Upper lobe of left lung (tissue), 6 donors: Measurements from ENCODE around the gene PPP1R11. TPM values are rescaled to one million over a fixed set of nuclear protein-coding genes. Genes with fewer than 3 reads are reported as not detected.
A peak's percentile ranks its signal among the peaks of the same experiment; 100 is the strongest.

Experiments used
- ATAC-seq, 2 donors: fragments of 200-7000 bp; cut with Tn5 transposase; one replicate each; pipeline ENCODE4 v1.9.1; 2022; ENCODE audit warnings: mild to moderate bottlenecking in 2 of 2, moderate library complexity in 2 of 2; ENCODE audit not compliant: low FRiP score in 2 of 2
- DNase-seq, 2 donors: peaks; one replicate each; pipeline ENCODE4 v3.0.0-alpha.2; 2019 to 2020
- H3K27ac ChIP-seq, 4 donors: fragments of 200-600 bp; sonication (generic); one replicate each; pipeline ENCODE4 v1.5.1; 2016 to 2019
- H3K27me3 ChIP-seq, 4 donors: fragments of 200-600 bp; sonication (generic); one replicate each; pipeline ENCODE4 v1.5.1; 2017 to 2019
- H3K36me3 ChIP-seq, 4 donors: fragments of 200-600 bp; sonication (generic); one replicate each; pipeline ENCODE4 v1.5.1; 2016 to 2019
- H3K4me1 ChIP-seq, 4 donors: fragments of 200-600 bp; sonication (generic); one replicate each; pipeline ENCODE4 v1.5.1; 2018 to 2019
- H3K4me3 ChIP-seq, 4 donors: fragments of 200-600 bp; sonication (generic); one replicate each; pipeline ENCODE4 v1.5.1; 2017 to 2019; ENCODE audit warnings: mild to moderate bottlenecking in 2 of 4, moderate library complexity in 1 of 4
- H3K9me3 ChIP-seq, 4 donors: fragments of 200-600 bp; sonication (generic); one replicate each; pipeline ENCODE4 v1.5.1; 2018 to 2019
- EP300 ChIP-seq, 4 donors: sonication (generic); formaldehyde crosslinking; IDR thresholded peaks; one replicate each; pipeline ENCODE4 v1.5.1; 2017; ENCODE audit warnings: antibody characterized with exemption in 4 of 4, control low read depth in 2 of 4
- POLR2A ChIP-seq, 4 donors: fragments of 450-650 bp; IDR thresholded peaks; one replicate each; pipeline ENCODE4 v1.5.1; 2016 to 2017; ENCODE audit warnings: antibody characterized with exemption in 4 of 4, mild to moderate bottlenecking in 2 of 4
- POLR2AphosphoS5 ChIP-seq, 2 donors: sonication (generic); formaldehyde crosslinking; IDR thresholded peaks; one replicate each; pipeline ENCODE4 v1.5.1; 2017; ENCODE audit warnings: antibody characterized with exemption in 2 of 2
- WGBS, 2 donors: methylation state at CpG; one replicate each; pipeline ENCODE4 v1.1.5; 2017 to 2018; 5-methylcytosine and 5-hydroxymethylcytosine counted together
- total RNA-seq, 6 donors: library from RNA; depleted of rRNA in 4 of 6; stranded (reverse); fragments of >200 nt in 4 of 6; gene quantifications; one replicate each; pipeline versions ENCODE4 v1.1.0 to v1.2.1, GENCODE V29; 2016 to 2021
- TF ChIP-seq, protein P1 (sequence below), 6 experiments: fragments of 450-650 bp in 4 of 6; fragments of 200-600 bp in 2 of 6; sonication (generic) in 2 of 6; IDR thresholded peaks; one replicate each; pipeline ENCODE4 v1.5.1; 2016 to 2019; ENCODE audit warnings: antibody characterized with exemption in 6 of 6
- donor health status: DM: no; HTN: no; CAD: no; lungs with moderate emphysema.
- donor health status: DM: no; HTN: yes; CAD: no; lungs with severe emphysema.

Gene PPP1R11
- total RNA-seq, 6 donors from 2014 or later, result 31.4 to 66.1 (median 42.7) TPM

DNA sequence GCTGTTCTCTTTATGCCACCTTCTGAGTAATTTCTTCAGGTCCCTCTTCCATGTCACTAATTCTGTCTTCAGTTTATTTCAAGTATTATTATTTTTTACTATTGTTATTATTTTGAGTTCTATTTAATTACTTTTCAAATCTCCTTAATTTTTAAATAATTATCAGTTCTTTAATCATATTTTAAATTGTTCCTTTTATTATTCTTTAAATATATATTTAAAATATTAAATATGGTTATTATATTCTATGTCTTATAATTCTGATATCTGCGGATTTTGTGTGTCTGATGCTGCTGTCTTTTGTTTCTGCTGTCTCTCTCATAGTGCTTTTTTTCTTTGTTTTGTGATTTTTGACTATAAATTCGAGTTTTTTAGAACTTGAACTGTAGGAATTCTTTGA is 3.7 kb upstream of the PPP1R11 start:
- Histone ChIP-seq H3K4me3 (no peak overlapping the region), H3K36me3 (peaks cover 0 to 8% (median 0%) of the 10 kb centered on the region in 4 donors), H3K4me1 (peaks cover 24 to 37% (median 34%) of the 10 kb centered on the region in 4 donors), H3K27ac (no peak overlapping the region), H3K9me3 (no peaks in the 10 kb centered on the region), H3K27me3 (no peaks in the 10 kb centered on the region)
- DNase-seq (no peak), ATAC-seq (no peak)
- TF ChIP-seq POLR2AphosphoS5 (IDR thresholded peaks at IDR 0.05) (no peak), EP300 (IDR thresholded peaks at IDR 0.05) (no peak), POLR2A (IDR thresholded peaks at IDR 0.05) (no peak)
- TF ChIP-seq, protein P1, sequence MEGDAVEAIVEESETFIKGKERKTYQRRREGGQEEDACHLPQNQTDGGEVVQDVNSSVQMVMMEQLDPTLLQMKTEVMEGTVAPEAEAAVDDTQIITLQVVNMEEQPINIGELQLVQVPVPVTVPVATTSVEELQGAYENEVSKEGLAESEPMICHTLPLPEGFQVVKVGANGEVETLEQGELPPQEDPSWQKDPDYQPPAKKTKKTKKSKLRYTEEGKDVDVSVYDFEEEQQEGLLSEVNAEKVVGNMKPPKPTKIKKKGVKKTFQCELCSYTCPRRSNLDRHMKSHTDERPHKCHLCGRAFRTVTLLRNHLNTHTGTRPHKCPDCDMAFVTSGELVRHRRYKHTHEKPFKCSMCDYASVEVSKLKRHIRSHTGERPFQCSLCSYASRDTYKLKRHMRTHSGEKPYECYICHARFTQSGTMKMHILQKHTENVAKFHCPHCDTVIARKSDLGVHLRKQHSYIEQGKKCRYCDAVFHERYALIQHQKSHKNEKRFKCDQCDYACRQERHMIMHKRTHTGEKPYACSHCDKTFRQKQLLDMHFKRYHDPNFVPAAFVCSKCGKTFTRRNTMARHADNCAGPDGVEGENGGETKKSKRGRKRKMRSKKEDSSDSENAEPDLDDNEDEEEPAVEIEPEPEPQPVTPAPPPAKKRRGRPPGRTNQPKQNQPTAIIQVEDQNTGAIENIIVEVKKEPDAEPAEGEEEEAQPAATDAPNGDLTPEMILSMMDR (IDR thresholded peaks at IDR 0.05), result no peak
- 74 to 89% methylated on average over 2 of the region's 2 CpGs for WGBS, 2 donors

DNA sequence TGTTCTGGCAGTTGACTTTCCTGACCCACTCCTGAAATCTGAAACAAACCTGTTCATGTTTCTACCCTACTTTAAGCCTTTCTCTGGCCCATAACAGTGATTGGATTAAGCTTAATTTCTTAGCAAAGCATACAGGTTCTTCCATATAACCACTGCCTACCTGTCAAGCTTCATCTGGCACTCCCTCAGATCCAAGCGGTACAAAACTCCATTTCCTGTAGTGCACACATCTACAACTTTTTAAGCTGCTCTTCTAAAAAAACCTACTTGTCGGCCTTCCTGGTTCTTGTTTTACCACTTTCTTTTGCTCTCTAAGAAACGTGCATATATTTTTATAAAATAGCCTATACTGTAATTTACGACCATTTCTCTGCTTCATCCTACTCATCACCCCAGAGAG is 916 bp upstream of the PPP1R11 start:
- Histone ChIP-seq H3K4me1 (peaks cover 18 to 31% (median 27%) of the 10 kb centered on the region in 4 donors), H3K27me3 (peaks cover 0 to 2% (median 0%) of the 10 kb centered on the region in 4 donors), H3K9me3 (no peaks in the 10 kb centered on the region), H3K4me3 (peak overlapping the region in 3 of 4 donors; percentile 65 to 83 (median 70)), H3K27ac (peak overlapping the region; percentile 87 to 95 (median 92)), H3K36me3 (peaks cover 0 to 29% (median 21%) of the 10 kb centered on the region in 4 donors)
- 18 to 20% methylated on average over 4 of the region's 4 CpGs for WGBS, 2 donors
- DNase-seq (no peak), ATAC-seq (no peak)
- TF ChIP-seq POLR2A (IDR thresholded peaks at IDR 0.05), result no peak
- TF ChIP-seq EP300 (IDR thresholded peaks at IDR 0.05), result no peak
- no peak for TF ChIP-seq POLR2AphosphoS5 (IDR thresholded peaks at IDR 0.05)
- TF ChIP-seq, protein P1 (IDR thresholded peaks at IDR 0.05), result no peak

DNA sequence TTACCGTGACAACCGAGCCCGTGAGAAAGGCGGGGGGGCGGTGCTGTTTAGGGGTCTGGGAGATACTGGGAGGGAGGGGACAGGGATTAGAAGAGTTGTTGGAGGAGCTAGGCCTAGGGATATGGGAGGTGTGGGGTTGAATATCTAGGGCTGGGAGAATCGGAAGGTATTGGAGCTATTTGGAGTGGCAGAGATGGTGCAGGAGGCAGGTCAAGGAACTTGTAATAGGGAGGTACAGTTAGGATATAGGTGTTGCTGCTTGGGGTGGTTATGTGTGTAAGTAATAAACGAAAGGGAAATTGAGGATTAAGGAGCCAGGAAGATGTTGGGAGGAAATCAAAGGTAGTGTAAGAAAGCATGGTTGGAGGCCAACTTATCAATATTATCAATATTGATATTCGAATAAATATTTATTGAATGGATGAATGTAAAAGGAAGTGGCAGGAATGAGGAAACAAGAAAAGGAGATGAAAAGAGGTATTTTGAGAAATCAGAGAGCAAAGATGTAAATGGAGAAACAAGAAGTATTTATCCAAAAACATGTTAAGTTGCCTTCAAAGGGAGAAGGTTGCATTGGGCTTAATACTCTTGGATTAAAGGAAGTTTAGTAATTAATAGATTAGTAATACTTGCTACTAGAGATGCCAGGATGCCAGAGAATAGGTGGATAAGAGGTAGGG is 602 bp downstream of the PPP1R11 start:
- TF ChIP-seq EP300 (IDR thresholded peaks at IDR 0.05) (no peak), POLR2AphosphoS5 (IDR thresholded peaks at IDR 0.05) (no peak), POLR2A (IDR thresholded peaks at IDR 0.05) (no peak)
- TF ChIP-seq, protein P1 (IDR thresholded peaks at IDR 0.05), result no peak
- WGBS, 2 donors, result 12 to 13% methylated on average over 8 of the region's 8 CpGs
- DNase-seq, result no peak
- Histone ChIP-seq H3K36me3 (peaks cover 0 to 29% (median 21%) of the 10 kb centered on the region in 4 donors), H3K4me1 (peaks cover 15 to 26% (median 22%) of the 10 kb centered on the region in 4 donors), H3K27me3 (peaks cover 0 to 3% (median 0%) of the 10 kb centered on the region in 4 donors), H3K9me3 (no peaks in the 10 kb centered on the region), H3K27ac (peak overlapping the region; percentile 87 to 95 (median 92)), H3K4me3 (peak overlapping the region; percentile 65 to 83 (median 69))
- no peak for ATAC-seq

DNA sequence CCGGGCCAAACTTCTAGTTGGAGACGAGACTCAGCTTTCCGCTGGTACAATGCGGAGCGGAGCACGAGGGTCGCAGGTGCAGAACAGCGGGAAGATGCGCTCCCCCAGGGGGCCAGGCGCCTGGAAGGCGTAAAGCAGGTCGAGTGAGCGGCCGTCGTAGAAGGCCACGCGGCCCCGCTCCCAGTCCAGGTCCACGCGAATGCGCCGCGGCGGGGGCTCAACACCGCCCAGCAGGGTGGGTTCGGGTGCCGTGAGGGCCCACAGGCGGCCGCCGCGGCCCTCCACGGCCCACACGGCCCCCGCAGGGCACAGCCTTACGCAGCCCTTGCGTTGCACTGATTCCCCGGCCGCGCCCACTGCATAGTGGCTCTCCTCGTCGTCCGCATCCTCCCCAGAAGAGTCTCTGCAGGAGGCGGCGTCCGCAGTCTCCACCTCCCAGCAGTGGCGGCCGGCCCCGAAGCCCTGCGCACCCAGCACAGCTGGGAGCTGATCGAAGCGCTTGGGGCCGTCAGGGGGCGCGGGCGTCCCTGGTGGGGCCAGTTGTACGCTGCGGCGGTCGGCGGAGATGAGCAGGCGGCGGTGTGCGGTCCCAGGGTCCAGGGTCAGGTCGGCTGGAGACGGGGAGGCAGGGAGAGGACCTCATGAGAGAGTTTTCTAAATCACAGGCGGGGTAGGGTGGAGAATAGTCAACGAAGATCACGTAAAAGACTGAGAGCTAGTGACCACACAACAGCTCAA is 4.3 kb downstream of the PPP1R11 start:
- DNase-seq, result peak in 1 of 2 donors; percentile 85
- Histone ChIP-seq H3K4me1 (peaks cover 27 to 46% (median 33%) of the 10 kb centered on the region in 4 donors), H3K27me3 (peaks cover 1 to 24% (median 12%) of the 10 kb centered on the region in 4 donors), H3K9me3 (no peaks in the 10 kb centered on the region), H3K4me3 (no peak overlapping the region), H3K36me3 (peaks cover 0 to 21% (median 21%) of the 10 kb centered on the region in 4 donors), H3K27ac (no peak overlapping the region)
- TF ChIP-seq EP300 (IDR thresholded peaks at IDR 0.05), result no peak
- no peak for TF ChIP-seq POLR2AphosphoS5 (IDR thresholded peaks at IDR 0.05)
- TF ChIP-seq, protein P1 (IDR thresholded peaks at IDR 0.05), result no peak
- peak in 1 of 4 donors; percentile 7 for TF ChIP-seq POLR2A (IDR thresholded peaks at IDR 0.05)
- 38 to 62% methylated on average over 20 to 55 of the region's 68 CpGs for WGBS, 2 donors
- ATAC-seq, result no peak
